GM04504 (cell line): Measurements from ENCODE around the gene RNASE8.

ENCODE experiments used
- DNase-seq: peaks from one replicate; pipeline ENCODE4 v3.0.0-alpha.2; 2012; ENCODE audit warnings: low read depth

RNASE8 gene

DNA sequence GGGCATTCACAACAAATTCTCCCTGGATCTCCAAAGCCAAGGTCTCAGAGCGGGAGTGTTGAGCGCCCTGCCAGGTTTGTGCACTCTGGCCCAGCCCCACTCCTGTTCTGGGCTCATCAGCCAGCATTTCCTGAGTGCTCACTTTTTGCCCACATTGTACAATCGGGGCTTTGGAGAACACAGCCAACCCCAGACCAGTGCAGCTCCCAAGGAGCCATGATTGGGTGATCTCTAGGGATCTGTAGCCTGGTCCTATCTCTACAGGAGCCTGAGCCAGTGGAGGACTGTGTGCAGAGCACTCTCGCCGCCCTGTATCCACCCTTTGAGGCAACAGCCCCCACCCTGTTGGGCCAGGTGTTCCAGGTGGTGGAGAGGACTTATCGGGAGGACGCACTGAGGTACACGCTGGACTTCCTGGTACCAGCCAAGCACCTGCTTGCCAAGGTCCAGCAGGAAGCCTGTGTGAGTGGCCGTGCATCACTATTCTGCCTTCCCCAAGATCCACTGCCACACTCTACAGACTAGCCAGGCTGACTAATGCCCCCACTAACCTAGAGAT lies 15.2 kb downstream of the RNASE8 start:
- DNase-seq: no peak

DNA sequence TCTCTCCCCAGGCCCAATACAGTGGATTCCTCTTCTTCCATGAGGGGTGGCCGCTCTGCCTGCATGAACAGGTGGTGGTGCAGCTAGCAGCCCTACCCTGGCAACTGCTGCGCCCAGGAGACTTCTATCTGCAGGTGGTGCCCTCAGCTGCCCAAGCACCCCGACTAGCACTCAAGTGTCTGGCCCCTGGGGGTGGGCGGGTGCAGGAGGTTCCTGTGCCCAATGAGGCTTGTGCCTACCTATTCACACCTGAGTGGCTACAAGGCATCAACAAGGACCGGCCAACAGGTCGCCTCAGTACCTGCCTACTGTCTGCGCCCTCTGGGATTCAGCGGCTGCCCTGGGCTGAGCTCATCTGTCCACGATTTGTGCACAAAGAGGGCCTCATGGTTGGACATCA lies 16.3 kb downstream of the RNASE8 start:
- no peak for DNase-seq

DNA sequence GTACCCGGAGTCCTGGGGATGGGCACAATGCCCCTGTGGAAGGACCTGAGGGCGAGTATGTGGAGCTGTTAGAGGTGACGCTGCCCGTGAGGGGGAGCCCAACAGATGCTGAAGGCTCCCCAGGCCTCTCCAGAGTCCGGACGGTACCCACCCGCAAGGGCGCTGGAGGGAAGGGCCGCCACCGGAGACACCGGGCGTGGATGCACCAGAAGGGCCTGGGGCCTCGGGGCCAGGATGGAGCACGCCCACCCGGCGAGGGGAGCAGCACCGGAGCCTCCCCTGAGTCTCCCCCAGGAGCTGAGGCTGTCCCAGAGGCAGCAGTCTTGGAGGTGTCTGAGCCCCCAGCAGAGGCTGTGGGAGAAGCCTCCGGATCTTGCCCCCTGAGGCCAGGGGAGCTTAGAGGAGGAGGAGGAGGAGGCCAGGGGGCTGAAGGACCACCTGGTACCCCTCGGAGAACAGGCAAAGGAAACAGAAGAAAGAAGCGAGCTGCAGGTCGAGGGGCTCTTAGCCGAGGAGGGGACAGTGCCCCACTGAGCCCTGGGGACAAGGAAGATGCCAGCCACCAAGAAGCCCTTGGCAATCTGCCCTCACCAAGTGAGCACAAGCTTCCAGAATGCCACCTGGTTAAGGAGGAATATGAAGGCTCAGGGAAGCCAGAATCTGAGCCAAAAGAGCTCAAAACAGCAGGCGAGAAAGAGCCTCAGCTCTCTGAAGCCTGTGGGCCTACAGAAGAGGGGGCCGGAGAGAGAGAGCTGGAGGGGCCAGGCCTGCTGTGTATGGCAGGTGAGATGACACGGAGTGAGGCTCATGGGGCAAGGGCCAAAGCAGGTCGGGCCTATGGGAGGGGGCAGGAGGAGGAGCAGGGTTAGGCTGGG lies 17.0 kb downstream of the RNASE8 start:
- DNase-seq: no peak

- no peak for DNase-seq
Measured at GRCh38 chr14:21075719-21076437, 18.3 kb downstream of the RNASE8 start.

DNA sequence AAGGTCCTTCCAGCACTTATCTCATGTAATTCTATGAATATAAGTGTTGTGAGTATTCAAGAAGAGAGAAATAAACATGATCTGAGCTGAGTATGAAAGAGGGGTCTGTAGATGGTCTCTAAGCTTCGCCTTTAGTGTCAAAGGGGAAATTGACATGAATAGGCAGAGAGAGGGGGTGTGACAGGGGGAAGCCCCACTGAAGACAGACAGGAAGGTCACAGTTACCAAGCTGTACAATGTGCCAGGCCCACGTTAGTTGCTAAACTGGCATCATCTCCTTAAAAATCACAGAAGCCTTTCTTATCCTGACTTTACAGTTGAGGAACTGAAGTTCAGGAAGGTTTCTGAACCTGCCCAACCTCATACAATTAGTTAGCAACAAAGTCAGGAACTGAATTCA lies 20.1 kb downstream of the RNASE8 start:
- DNase-seq: no peak

GRCh38 chr14:21078287-21078686 lies 20.7 kb downstream of the RNASE8 start:
- no peak for DNase-seq

DNA sequence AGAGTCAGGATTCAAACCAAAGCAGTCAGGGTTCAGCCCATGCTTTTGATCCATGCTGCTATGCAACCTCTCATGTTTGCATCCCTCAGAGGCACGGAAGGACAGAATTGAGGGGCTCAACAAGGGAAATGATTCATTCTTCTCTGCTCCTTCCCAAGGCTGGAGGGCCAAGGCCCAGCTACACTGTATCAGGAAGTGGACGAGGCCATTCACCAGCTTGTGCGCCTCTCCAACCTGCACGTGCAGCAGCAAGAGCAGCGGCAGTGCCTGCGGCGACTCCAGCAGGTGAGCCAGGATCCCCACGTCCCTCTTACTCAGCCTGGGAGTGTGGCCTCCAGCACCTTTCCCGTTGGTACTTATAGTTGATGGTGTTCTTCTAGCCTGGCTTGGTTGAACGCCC lies 21.1 kb downstream of the RNASE8 start:
- DNase-seq: no peak

GRCh38 chr14:21081521-21082142 lies 24.0 kb downstream of the RNASE8 start:
- DNase-seq: no peak

GRCh38 chr14:21083565-21084325 lies 26.1 kb downstream of the RNASE8 start:
- DNase-seq: no peak

- DNase-seq: no peak
Measured at GRCh38 chr14:21084396-21084795, 26.8 kb downstream of the RNASE8 start.

- DNase-seq: no peak
Measured at GRCh38 chr14:21084998-21085853, 27.6 kb downstream of the RNASE8 start.

- DNase-seq: no peak
Measured at GRCh38 chr14:21086908-21087293, 29.3 kb downstream of the RNASE8 start.

DNA sequence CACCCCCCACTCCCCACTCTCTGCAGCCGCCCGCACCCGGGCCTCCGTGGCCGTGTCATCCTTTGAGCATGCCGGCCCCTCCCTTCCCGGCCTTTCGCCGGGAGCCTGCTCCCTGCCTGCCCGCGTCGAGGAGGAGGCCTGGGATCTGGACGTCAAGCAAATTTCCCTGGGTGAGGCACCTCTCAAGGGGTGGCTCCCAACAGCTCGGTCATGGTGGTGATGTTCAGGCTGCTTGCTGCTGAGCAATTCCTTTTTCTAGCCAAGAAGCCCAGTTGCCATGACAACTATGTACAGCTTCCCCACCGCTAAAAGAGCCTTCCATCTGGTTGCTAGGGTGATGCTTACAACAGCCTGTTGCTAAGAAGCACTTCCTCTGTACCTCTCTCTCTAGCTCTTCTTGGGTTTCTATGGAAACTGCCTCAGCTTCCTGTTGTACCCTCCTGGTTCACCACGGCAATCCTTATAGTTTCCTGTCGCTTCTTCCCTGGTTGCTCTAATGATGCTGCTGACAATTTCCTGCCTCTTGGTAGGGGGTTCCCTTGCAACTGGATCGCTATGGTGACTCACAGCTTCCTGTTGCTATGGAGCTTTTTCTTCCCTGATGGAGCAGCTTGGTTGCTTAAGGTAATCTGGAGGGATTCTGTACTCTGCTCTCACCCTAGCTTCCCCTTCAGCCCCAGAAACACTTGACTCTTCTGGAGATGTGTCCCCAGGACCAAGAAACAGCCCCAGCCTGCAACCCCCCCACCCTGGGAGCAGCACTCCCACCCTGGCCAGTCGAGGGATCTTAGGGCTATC lies 29.9 kb downstream of the RNASE8 start:
- DNase-seq: peak; percentile 75

DNA sequence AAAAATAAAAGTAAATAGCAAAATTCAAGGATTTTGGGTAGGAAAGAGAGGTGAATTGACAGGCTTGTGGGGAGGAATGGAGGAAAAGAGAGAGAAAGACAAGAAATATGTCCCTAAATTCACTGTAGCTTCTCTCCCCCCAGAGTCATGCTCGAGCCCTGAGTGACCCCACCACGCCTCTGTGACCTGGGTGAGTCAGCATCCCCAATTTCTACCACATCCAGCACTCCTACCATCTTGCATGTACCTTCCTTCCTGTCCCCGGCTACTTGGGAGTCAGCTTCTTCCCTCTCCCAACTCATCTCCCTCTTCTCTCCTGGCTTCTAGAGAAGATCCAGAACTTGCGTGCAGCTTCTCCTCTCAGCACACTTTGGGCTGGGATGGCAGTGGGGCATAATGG lies 31.1 kb downstream of the RNASE8 start:
- DNase-seq: no peak

DNA sequence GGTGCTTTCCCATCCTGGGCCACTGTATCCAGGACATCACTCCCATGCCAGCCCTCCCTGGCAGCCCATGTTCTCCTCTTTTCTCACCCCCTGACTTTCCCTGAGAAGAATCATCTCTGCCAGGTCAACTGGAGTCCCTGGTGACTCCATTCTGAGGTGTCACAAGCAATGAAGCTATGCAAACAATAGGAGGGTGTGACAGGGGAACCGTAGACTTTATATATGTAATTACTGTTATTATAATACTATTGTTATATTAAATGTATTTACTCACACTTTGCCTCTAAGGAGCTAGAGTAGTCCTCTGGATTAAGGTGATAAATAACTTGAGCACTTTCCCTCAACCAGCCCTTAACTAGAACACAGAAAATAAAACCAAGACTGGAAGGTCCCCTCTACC lies 31.6 kb downstream of the RNASE8 start:
- DNase-seq: no peak

- DNase-seq: no peak
Measured at GRCh38 chr14:21089877-21090193, 32.2 kb downstream of the RNASE8 start.

- no peak for DNase-seq
Measured at GRCh38 chr14:21090194-21090939, 32.7 kb downstream of the RNASE8 start.

- no peak for DNase-seq
Measured at GRCh38 chr14:21090940-21091663, 33.5 kb downstream of the RNASE8 start.

DNA sequence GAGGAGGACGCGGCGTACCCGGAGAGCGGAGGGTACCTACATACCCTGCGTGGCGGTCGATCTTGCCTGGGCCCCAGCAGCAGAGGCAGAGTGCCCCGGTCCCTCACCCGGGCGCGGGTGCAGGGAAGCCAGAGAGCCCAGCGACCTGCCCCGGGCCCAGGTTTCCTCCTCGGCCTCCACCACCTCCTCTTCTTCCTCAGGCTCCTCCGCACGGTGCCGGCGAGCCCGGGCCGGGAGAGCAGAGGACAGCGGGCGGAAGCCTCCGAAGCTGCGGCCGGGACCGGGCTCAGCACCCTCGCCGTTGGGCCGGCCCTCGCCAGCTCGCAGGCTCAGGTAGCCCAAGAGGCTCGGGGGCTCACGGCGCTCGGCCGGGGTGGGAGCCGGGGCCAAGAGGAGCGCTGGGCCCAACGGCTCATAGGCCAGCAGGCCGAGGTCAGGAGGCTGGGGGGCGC lies 34.2 kb downstream of the RNASE8 start:
- no peak for DNase-seq
